DOHH2 (cell line): ENCODE data around the gene ZFYVE9.

Source experiments
- CTCF ChIP-seq: fragments of 200-600 bp; sonication (generic); IDR thresholded peaks from one replicate; pipeline ENCODE4 v1.5.1; 2014; ENCODE audit warnings: antibody characterized with exemption, mild to moderate bottlenecking, low read depth, low read length; ENCODE audit not compliant: poor library complexity, severe bottlenecking
- EZH2phosphoT487 ChIP-seq: fragments of 200-600 bp; sonication (generic); IDR thresholded peaks from 2 replicates; pipeline ENCODE4 v1.6.1; 2017; ENCODE audit warnings: borderline replicate concordance, mild to moderate bottlenecking, antibody characterized with exemption, low read length, moderate library complexity, mixed read lengths

DNA sequence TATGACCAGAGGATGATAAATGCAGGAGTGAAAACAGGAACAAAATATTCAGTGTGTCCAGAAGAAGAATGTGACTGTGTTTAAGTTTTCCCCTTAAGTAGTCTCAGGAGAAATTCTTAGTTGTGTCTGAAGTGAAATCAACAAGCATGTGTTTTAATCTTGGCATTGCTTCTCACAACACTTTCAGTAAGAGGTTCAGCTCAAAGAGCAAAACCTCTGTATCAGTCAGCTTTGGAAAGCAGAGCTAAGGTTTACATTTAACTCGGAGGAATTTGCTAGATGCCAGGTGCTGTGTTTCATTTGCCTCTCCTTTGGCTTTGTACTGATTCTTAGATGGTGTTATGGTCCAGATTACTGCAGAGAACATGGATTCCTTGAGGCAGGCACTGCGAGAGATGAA lies 195.6 kb downstream of the ZFYVE9 start:
- no peak for TF ChIP-seq EZH2phosphoT487
- TF ChIP-seq CTCF: no peak
